OCI-LY1 (cell line): Measurements from ENCODE around the gene TMEM238.

Experiments
- H2AFZ ChIP-seq: fragments of 200-600 bp; sonication (generic), shearing (Covaris generic); 2 replicates; pipeline ENCODE4 v1.6.0; 2014; ENCODE audit warnings: antibody characterized with exemption, mild to moderate bottlenecking, low read length
- H3F3A ChIP-seq: fragments of 200-600 bp; sonication (generic), shearing (Covaris generic); 2 replicates; pipeline ENCODE4 v1.6.0; 2014; ENCODE audit warnings: mild to moderate bottlenecking, antibody characterized with exemption, low read length, moderate library complexity; ENCODE audit not compliant: insufficient read depth
- H3K27ac ChIP-seq: fragments of 200-600 bp; sonication (generic); 2 replicates; pipeline ENCODE4 v1.5.1; 2014; ENCODE audit warnings: low read length, mixed run types, mild to moderate bottlenecking, low read depth; ENCODE audit not compliant: poor library complexity, severe bottlenecking
- H3K27me3 ChIP-seq: fragments of 200-600 bp; sonication (generic); 2 replicates; pipeline ENCODE4 v1.6.0; 2014; ENCODE audit warnings: antibody characterized with exemption, mild to moderate bottlenecking, low read length, moderate library complexity; ENCODE audit not compliant: insufficient read depth
- H3K36me3 ChIP-seq: fragments of 200-600 bp; sonication (generic); 2 replicates; pipeline ENCODE4 v1.6.1; 2014; ENCODE audit warnings: mild to moderate bottlenecking, antibody characterized with exemption, low read length, moderate library complexity, mixed read lengths; ENCODE audit not compliant: insufficient read depth
- H3K4me1 ChIP-seq: fragments of 200-600 bp; sonication (generic); 2 replicates; pipeline ENCODE4 v1.5.1; 2014; ENCODE audit warnings: mild to moderate bottlenecking, low read length, moderate library complexity; ENCODE audit not compliant: insufficient read depth, severe bottlenecking
- H3K4me2 ChIP-seq: fragments of 200-600 bp; sonication (generic), shearing (Covaris generic); 2 replicates; pipeline ENCODE4 v1.6.1; 2014; ENCODE audit warnings: low read length
- H3K4me3 ChIP-seq: fragments of 200-600 bp; sonication (generic); 2 replicates; pipeline ENCODE4 v1.5.1; 2014; ENCODE audit warnings: low read length, low read depth, mild to moderate bottlenecking, mixed read lengths; ENCODE audit not compliant: poor library complexity, severe bottlenecking
- H3K79me2 ChIP-seq: fragments of 200-600 bp; shearing (Covaris generic); 2 replicates; pipeline ENCODE4 v1.6.1; 2016; ENCODE audit warnings: mixed run types, low read length, mixed read lengths; ENCODE audit not compliant: insufficient read depth
- H3K9ac ChIP-seq: fragments of 200-600 bp; sonication (generic), shearing (Covaris generic); 2 replicates; pipeline ENCODE4 v1.6.1; 2014; ENCODE audit warnings: mild to moderate bottlenecking, low read length, mixed read lengths
- H3K9me2 ChIP-seq: fragments of 200-600 bp; sonication (generic), shearing (Covaris generic); 2 replicates; pipeline ENCODE4 v1.6.1; 2014; ENCODE audit warnings: low read depth, mild to moderate bottlenecking, low read length, mixed read lengths
- H3K9me3 ChIP-seq: fragments of 200-600 bp; shearing (Covaris generic); 2 replicates; pipeline ENCODE4 v1.6.1; 2014; ENCODE audit warnings: low read length, mixed read lengths
- H4K20me1 ChIP-seq: fragments of 200-600 bp; sonication (generic), shearing (Covaris generic); 2 replicates; pipeline ENCODE4 v1.6.0; 2016; ENCODE audit warnings: mild to moderate bottlenecking, low read length; ENCODE audit not compliant: insufficient read depth
- CTCF ChIP-seq: fragments of 200-600 bp; sonication (generic), shearing (Covaris generic); IDR thresholded peaks from 2 replicates; pipeline ENCODE4 v1.5.1; 2017; ENCODE audit warnings: mild to moderate bottlenecking, antibody characterized with exemption, low read length, moderate library complexity, mixed read lengths
- EZH2 ChIP-seq: fragments of 200-600 bp; sonication (generic), shearing (Covaris generic); IDR thresholded peaks from 2 replicates; pipeline ENCODE4 v1.8.0; 2017; ENCODE audit warnings: borderline replicate concordance, mixed run types, mild to moderate bottlenecking, antibody characterized with exemption, low read length, moderate library complexity, mixed read lengths

The TMEM238 gene

GRCh38 chr19:55431183-55431582 lies 47.1 kb upstream of the TMEM238 start:
- no peak overlapping the region for H3K9ac ChIP-seq
- no peak overlapping the region for H3K4me3 ChIP-seq
- no peak overlapping the region for H2AFZ ChIP-seq

GRCh38 chr19:55426042-55426441 lies 42.0 kb upstream of the TMEM238 start:
- Histone ChIP-seq H4K20me1 (no peaks in the 10 kb centered on the region), H3K4me3 (no peak overlapping the region), H3K79me2 (no peaks in the 10 kb centered on the region), H3F3A (no peaks in the 10 kb centered on the region), H3K9ac (no peak overlapping the region), H3K36me3 (no peaks in the 10 kb centered on the region), H3K27ac (no peak overlapping the region), H3K9me2 (no peaks in the 10 kb centered on the region), H3K9me3 (no peaks in the 10 kb centered on the region), H3K4me2 (no peak overlapping the region), H2AFZ (no peak overlapping the region), H3K4me1 (no peaks in the 10 kb centered on the region), H3K27me3 (no peaks in the 10 kb centered on the region; the same call in 1 of the 2 replicates)
- no peak for TF ChIP-seq CTCF
- TF ChIP-seq EZH2 = no peak

More at GRCh38 chr19:55431183-55431582, 47.1 kb upstream of the TMEM238 start:
- no peaks in the 10 kb centered on the region for H3F3A ChIP-seq
- H3K9me2 ChIP-seq = no peaks in the 10 kb centered on the region
- H3K27me3 ChIP-seq = no peaks in the 10 kb centered on the region
- no peak overlapping the region for H3K27ac ChIP-seq
- H3K9me3 ChIP-seq = no peaks in the 10 kb centered on the region
- H3K36me3 ChIP-seq = no peaks in the 10 kb centered on the region
- no peaks in the 10 kb centered on the region for H4K20me1 ChIP-seq
- H3K4me1 ChIP-seq = no peaks in the 10 kb centered on the region
- no peaks in the 10 kb centered on the region for H3K79me2 ChIP-seq
- TF ChIP-seq CTCF (no peak), EZH2 (no peak)
- H3K4me2 ChIP-seq = no peak overlapping the region

GRCh38 chr19:55424518-55424917 lies 40.4 kb upstream of the TMEM238 start:
- Histone ChIP-seq H3K9me2 (no peaks in the 10 kb centered on the region), H2AFZ (no peak overlapping the region), H3K4me3 (no peak overlapping the region), H3K9ac (no peak overlapping the region), H3K79me2 (no peaks in the 10 kb centered on the region), H3K9me3 (peaks cover 3% of the 10 kb centered on the region; the same call in 1 of the 2 replicates), H4K20me1 (no peaks in the 10 kb centered on the region), H3K27ac (no peak overlapping the region), H3K4me1 (no peaks in the 10 kb centered on the region), H3K27me3 (peaks cover 10% of the 10 kb centered on the region; the same call in 1 of the 2 replicates), H3F3A (no peaks in the 10 kb centered on the region), H3K36me3 (no peaks in the 10 kb centered on the region; the same call in 1 of the 2 replicates), H3K4me2 (no peak overlapping the region)
- TF ChIP-seq CTCF (no peak), EZH2 (no peak)
